ENCODE data around the gene MYO3B. TPM values are rescaled to one million over a fixed set of nuclear protein-coding genes. Genes with fewer than 3 reads are reported as not detected.

MYO3B gene
- total RNA-seq, 2 donors from 2014 or later, result 0.26 to 0.79 TPM

- H3K27ac Mint-ChIP-seq, result no peak overlapping the region
- H3K4me1 Mint-ChIP-seq, result no peaks in the 10 kb centered on the region
- no peak for ATAC-seq (replicated peaks)
- no peak overlapping the region for H3K4me3 Mint-ChIP-seq
- H3K9me3 Mint-ChIP-seq, result no peaks in the 10 kb centered on the region
- no peaks in the 10 kb centered on the region for H3K36me3 Mint-ChIP-seq (ENCODE audit: low read depth)
- peaks cover 44% of the 10 kb centered on the region for H3K27me3 Mint-ChIP-seq
Observed at GRCh38 chr2:170391697-170392096, 213.8 kb downstream of the MYO3B start.

DNA sequence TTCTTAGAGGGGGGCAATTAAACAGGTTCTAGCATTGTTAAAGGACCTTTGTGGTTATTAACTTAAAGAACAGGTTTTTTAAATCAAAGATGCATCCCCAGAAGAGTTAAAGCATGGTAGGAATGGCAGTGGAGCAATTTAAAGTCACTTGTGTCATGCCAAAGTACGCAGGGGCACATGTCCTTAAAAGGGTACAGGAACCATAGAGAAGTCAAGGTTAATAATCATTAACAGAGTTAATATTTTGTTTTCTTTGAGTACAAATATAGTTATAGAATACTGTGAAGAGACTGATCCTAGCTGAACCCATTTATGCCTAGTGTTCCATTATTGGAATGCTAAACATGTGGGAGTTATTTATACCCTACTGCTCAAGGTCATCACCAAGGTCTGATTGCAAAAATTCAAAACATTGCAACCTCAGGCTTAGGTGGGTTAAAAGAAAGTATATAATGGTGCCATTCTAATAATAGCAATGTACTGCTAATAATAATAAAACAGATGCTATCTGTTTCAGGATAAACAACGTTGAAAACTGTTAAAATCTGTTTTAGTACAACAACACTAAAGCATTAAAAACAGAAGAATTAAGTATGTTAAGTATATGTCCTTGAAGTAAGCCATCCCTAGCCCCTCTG is 216.0 kb downstream of the MYO3B start:
- no peak overlapping the region for H3K27ac Mint-ChIP-seq
- peaks cover 49% of the 10 kb centered on the region for H3K27me3 Mint-ChIP-seq
- H3K9me3 Mint-ChIP-seq, result no peaks in the 10 kb centered on the region
- no peaks in the 10 kb centered on the region for H3K4me1 Mint-ChIP-seq
- no peak for ATAC-seq (replicated peaks)
- no peaks in the 10 kb centered on the region for H3K36me3 Mint-ChIP-seq (ENCODE audit: low read depth)
- no peak overlapping the region for H3K4me3 Mint-ChIP-seq

DNA sequence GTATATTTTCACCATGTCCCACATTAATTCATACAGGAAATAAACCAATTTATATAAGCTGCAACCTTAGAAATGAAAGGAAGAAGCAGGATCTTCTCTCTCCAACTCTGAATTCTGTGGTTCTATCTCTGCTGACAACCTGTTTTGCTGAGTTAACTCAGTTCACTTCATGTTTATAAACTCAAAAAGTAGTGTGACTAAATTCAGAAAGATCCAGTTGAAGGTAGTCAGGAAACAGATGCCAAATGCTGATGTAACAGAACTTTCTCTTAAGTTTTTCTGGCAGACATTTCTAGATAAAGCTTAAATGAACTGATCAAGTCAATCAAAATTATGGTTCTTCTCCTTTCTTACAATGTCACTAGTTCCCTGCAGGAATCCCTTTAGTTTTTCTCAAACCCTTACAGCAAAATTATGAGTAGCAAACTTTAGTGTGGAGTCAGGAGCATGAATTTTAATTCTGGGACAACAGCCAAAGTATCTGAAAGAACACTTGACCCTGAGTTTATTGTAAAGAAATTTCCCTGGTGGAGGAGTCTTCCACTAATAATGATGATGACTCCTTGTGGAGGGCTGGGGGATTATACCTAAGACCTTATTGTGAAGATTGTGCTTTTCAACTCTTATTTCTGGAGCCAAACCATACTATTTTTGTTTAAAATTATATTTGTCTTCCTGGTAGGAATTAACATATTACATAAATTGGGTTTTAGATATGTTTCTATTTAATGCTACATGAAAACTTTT is 216.9 kb downstream of the MYO3B start:
- Mint-ChIP-seq H3K4me1 (no peaks in the 10 kb centered on the region), H3K27ac (no peak overlapping the region)

GRCh38 chr2:170396799-170397459 is 219.0 kb downstream of the MYO3B start:
- H3K27me3 Mint-ChIP-seq, result peaks cover 45% of the 10 kb centered on the region
- H3K4me3 Mint-ChIP-seq, result no peak overlapping the region
- H3K36me3 Mint-ChIP-seq (ENCODE audit: low read depth), result no peaks in the 10 kb centered on the region
- H3K9me3 Mint-ChIP-seq, result no peaks in the 10 kb centered on the region
- H3K4me1 Mint-ChIP-seq, result no peaks in the 10 kb centered on the region
- no peak for ATAC-seq (replicated peaks)
- no peak overlapping the region for H3K27ac Mint-ChIP-seq

More for the DNA sequence above, 216.9 kb downstream of the MYO3B start:
- no peak for ATAC-seq (replicated peaks)
- no peaks in the 10 kb centered on the region for H3K36me3 Mint-ChIP-seq (ENCODE audit: low read depth)
- H3K27me3 Mint-ChIP-seq, result peaks cover 47% of the 10 kb centered on the region
- H3K9me3 Mint-ChIP-seq, result no peaks in the 10 kb centered on the region
- no peak overlapping the region for H3K4me3 Mint-ChIP-seq

DNA sequence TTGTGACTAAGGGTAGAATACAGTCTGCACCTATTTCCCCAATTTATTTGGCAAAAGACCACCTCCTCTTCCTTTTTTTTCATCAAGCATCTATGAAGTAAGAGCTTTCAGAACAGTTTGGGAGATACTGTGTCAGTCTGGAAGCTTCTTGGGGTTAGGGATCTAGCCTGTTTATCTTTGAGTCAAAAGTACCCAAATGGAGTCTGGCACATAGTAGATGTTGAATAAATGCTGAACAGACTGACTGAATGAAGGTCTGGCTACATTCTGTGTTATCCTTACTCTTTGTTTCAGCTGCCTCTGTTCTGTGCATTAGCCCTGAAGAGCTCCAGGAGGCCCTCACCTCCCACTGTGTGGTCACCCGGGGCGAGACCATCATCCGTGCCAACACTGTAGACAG is 223.2 kb downstream of the MYO3B start:
- Mint-ChIP-seq H3K36me3 (ENCODE audit: low read depth) (no peaks in the 10 kb centered on the region), H3K27ac (no peak overlapping the region), H3K4me1 (no peaks in the 10 kb centered on the region), H3K9me3 (no peaks in the 10 kb centered on the region), H3K4me3 (no peak overlapping the region), H3K27me3 (peaks cover 35% of the 10 kb centered on the region)
- ATAC-seq (replicated peaks), result no peak

DNA sequence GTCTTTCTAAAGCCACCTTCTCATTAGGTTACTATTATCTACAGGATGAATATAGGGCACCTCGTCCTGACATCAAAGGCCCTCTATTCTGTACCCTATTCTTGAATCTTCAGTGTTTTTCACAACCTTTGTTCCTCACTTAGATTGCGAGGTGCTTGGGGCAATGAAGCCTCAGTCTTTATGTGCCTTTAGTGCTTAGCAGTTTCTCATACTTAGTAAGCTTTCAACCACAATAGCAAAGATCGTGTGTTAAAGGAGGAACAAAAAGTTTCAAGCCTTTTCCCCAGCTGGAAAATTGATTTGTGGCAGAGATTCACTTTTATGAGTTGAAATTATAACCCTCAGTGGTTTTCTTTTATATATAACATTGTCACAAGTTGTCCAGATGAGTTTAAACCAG is 226.9 kb downstream of the MYO3B start:
- Mint-ChIP-seq H3K27ac (no peak overlapping the region), H3K9me3 (no peaks in the 10 kb centered on the region), H3K4me3 (no peak overlapping the region), H3K27me3 (peaks cover 34% of the 10 kb centered on the region), H3K36me3 (ENCODE audit: low read depth) (no peaks in the 10 kb centered on the region), H3K4me1 (peaks cover 4% of the 10 kb centered on the region)
- ATAC-seq (replicated peaks), result no peak

GRCh38 chr2:170405326-170405725 is 227.4 kb downstream of the MYO3B start:
- Mint-ChIP-seq H3K27me3 (peaks cover 32% of the 10 kb centered on the region), H3K4me1 (peaks cover 4% of the 10 kb centered on the region), H3K36me3 (ENCODE audit: low read depth) (no peaks in the 10 kb centered on the region), H3K9me3 (no peaks in the 10 kb centered on the region), H3K27ac (no peak overlapping the region), H3K4me3 (no peak overlapping the region)
- ATAC-seq (replicated peaks), result no peak

DNA sequence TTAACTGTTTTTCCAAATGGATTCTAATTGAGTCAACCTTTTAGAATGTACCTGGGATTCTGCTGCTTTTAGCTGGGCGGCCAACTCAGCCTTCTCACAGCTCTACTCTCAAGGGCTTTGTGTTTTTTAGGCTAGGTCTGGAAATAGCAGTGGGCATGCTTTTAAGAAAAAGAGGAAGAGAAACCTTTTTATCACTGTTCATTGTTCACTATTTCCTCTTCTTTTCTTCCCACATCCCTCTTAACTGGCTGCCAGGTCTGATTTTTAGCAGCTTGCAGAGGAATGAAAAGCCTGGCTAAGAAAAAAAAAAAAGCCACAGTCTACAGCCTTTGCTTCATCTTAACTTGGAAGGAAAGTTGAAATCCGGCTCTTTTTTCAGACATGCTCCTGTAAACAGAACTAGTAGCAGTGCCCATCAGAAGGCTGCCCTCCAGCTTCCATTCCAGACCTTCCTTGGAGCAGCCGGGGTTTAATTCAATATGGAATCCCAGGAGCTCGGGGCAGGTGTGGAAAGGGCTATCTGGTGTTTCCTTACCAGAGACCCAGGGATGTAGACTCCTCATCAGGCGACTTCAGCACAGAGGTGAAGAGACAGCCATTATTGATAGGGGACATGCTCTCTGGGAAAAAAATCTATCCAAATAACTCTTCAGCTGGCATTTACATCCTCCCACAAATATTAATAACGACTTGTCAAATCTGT is 230.7 kb downstream of the MYO3B start:
- Mint-ChIP-seq H3K4me3 (peak overlapping the region; percentile 37), H3K9me3 (no peaks in the 10 kb centered on the region), H3K4me1 (peaks cover 4% of the 10 kb centered on the region), H3K27me3 (peaks cover 25% of the 10 kb centered on the region), H3K36me3 (ENCODE audit: low read depth) (no peaks in the 10 kb centered on the region), H3K27ac (no peak overlapping the region)
- no peak for ATAC-seq (replicated peaks)

DNA sequence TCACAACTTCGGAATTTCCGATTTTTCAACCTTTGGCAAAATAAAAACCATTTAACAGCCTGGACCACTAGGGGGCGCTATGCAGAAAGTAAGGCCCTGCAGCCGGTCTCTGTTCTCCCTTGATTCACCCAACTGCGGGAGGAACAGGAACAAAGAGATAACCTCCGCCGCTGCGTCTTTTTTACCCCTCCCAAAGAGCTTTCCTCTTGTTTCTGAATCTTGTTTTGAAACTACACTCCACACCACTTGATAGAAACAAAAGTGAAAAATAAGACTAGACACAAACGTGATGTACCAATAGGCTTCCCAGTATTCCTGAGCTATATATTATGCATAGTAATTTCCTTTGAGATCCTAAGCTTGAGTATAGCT is 231.2 kb downstream of the MYO3B start:
- peaks cover 25% of the 10 kb centered on the region for H3K27me3 Mint-ChIP-seq
- no peak overlapping the region for H3K27ac Mint-ChIP-seq
- ATAC-seq (replicated peaks), result peak; percentile 67
- H3K4me1 Mint-ChIP-seq, result peaks cover 4% of the 10 kb centered on the region
- H3K36me3 Mint-ChIP-seq (ENCODE audit: low read depth), result no peaks in the 10 kb centered on the region
- peak overlapping the region; percentile 37 for H3K4me3 Mint-ChIP-seq
- H3K9me3 Mint-ChIP-seq, result no peaks in the 10 kb centered on the region

DNA sequence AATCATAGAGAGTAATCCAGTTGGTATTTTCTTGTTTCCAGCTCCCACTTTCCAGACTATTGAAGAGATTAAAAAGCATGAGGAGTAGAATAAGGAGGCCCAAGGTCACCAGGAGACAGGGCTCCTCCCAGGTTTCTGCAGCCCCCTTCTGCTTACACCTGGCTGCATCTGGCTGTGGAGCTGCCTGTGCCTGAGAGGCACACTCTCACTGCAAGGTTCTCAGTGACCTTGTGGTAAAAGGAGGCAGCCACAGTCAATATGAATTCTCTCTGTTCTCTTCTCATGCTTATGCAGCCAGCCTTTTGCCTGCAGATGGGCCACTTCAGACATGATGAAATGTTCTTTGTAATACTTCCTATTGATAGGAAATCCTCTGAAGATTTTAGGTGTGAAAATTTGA is 233.7 kb downstream of the MYO3B start:
- Mint-ChIP-seq H3K4me1 (peaks cover 4% of the 10 kb centered on the region), H3K27me3 (peaks cover 16% of the 10 kb centered on the region), H3K36me3 (ENCODE audit: low read depth) (no peaks in the 10 kb centered on the region), H3K4me3 (no peak overlapping the region), H3K9me3 (no peaks in the 10 kb centered on the region), H3K27ac (no peak overlapping the region)
- ATAC-seq (replicated peaks), result no peak

DNA sequence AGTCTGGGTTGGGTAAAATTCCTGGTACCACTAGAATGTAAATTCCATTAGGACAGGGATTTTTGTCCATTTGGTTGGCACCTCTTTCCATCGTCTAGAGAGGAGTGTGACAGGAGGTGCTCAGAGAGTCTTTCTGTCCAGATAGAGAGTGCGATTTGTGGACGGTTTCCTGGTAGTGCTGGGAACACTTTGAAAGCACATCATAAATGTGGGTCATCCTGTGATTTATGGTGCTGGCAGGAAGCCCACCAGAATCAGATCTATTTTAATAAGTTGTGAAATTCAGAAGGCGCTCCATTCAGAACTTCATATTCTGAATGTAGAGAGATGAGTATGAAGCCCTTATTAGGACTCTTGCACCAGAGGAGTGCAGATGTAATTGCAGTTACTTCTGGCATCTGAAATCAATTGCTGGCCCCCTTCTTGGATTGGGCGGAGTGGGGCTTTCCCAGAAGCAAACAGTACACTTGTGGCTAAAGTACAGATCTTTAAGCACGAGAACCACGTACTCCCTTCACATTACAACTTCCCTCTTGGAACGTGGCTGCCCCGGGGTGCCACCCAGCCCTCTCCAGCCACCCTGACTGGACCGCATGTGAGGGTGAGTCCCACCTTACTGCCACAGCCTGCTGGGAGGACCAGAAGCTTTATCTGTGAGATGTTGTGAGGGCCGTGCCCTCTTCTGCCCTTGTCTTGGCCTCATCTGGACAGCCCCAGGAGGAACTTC is 243.2 kb downstream of the MYO3B start:
- Mint-ChIP-seq H3K9me3 (no peaks in the 10 kb centered on the region), H3K4me3 (no peak overlapping the region), H3K27ac (no peak overlapping the region), H3K27me3 (peaks cover 8% of the 10 kb centered on the region), H3K36me3 (ENCODE audit: low read depth) (no peaks in the 10 kb centered on the region), H3K4me1 (no peaks in the 10 kb centered on the region)
- no peak for ATAC-seq (replicated peaks)

DNA sequence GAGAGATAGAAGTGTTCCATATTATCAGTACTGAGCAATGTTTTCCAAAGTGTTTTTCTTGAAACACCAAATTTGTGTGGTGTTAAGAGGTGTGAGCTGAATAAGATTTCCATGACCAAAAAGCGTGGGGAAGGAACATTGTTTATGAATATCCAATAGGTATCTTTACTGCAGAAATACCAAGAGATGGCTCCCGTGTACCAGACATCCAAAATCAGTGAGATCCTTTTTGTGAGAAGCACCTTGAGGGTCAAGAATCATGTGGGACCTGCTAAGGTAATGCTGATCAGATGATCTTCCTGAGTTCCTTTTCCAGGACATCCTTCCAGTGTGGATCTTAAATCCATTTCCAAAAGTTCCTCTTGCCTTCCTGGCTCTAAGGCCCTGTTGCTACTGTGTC is 246.0 kb downstream of the MYO3B start:
- H3K4me1 Mint-ChIP-seq, result no peaks in the 10 kb centered on the region
- ATAC-seq (replicated peaks), result no peak
- H3K36me3 Mint-ChIP-seq (ENCODE audit: low read depth), result no peaks in the 10 kb centered on the region
- no peak overlapping the region for H3K27ac Mint-ChIP-seq
- peaks cover 6% of the 10 kb centered on the region for H3K27me3 Mint-ChIP-seq
- H3K4me3 Mint-ChIP-seq, result no peak overlapping the region
- H3K9me3 Mint-ChIP-seq, result no peaks in the 10 kb centered on the region

- Mint-ChIP-seq H3K9me3 (no peaks in the 10 kb centered on the region), H3K36me3 (ENCODE audit: low read depth) (no peaks in the 10 kb centered on the region), H3K4me1 (no peaks in the 10 kb centered on the region), H3K4me3 (no peak overlapping the region), H3K27me3 (peaks cover 6% of the 10 kb centered on the region), H3K27ac (no peak overlapping the region)
- no peak for ATAC-seq (replicated peaks)
Observed at GRCh38 chr2:170425281-170425751, 247.4 kb downstream of the MYO3B start.

DNA sequence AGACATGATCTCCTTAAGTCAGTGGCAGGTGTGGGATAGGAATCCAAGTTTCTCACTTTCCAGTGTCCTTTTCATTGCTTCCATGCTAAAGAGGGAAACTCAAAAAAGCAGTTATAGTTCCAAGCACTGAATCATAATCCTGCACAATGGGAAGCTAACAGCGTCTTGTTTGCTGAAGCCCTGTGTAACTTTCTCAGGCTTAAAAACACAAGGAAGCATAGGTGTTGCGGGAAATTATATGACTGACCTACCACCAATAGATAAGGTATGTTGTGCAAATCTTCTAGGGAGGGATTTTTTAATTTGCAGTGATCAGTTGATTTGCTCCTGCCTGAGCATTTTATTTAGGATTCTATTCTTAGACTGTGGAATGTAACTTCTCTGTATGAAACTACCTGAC is 250.9 kb downstream of the MYO3B start:
- Mint-ChIP-seq H3K4me3 (no peak overlapping the region), H3K27ac (no peak overlapping the region), H3K36me3 (ENCODE audit: low read depth) (no peaks in the 10 kb centered on the region), H3K9me3 (no peaks in the 10 kb centered on the region), H3K27me3 (peaks cover 7% of the 10 kb centered on the region), H3K4me1 (no peaks in the 10 kb centered on the region)
- no peak for ATAC-seq (replicated peaks)
